ENCODE results near the gene CCDC106.
A peak's percentile ranks its signal among the peaks of the same experiment; 100 is the strongest.

The CCDC106 gene

DNA sequence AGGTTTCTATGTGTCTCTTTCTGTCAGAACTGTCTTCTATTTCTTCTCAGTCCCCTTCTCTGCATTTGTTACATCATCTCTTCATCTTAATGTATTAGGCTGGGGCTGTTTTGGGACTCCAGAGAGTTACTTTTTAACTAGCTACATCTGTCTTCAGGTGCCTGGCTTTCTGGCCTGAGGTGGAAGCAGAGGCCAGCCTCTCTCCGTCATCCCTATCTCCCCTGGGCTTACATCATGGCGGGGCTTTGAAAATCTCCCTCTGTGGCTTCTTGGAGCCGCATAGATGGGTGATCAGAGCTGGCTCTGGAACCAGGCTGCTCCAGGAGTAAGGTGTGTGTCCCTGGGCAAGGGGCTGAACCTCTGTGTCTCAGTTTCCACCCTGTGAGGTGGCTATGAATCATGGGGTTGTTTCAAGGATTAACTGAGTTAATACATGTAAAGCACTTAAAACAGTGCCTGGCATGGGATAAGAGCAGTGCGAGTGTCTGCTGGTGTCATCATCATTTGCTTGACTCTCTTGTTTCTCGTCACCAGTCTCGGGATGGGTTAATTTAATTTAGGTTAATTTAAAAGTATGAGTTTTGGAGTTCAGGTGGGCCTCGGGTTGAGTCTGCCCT is 29.0 kb downstream of the CCDC106 start:
- H3K27me3 Mint-ChIP-seq (ENCODE audit: low read depth, poor library complexity), result no peaks in the 10 kb centered on the region
- peaks cover 48% of the 10 kb centered on the region for H3K4me1 Mint-ChIP-seq
- DNase-seq, result no peak
- H3K27ac Mint-ChIP-seq, result peak overlapping the region; percentile 88
- TF ChIP-seq, protein P1, sequence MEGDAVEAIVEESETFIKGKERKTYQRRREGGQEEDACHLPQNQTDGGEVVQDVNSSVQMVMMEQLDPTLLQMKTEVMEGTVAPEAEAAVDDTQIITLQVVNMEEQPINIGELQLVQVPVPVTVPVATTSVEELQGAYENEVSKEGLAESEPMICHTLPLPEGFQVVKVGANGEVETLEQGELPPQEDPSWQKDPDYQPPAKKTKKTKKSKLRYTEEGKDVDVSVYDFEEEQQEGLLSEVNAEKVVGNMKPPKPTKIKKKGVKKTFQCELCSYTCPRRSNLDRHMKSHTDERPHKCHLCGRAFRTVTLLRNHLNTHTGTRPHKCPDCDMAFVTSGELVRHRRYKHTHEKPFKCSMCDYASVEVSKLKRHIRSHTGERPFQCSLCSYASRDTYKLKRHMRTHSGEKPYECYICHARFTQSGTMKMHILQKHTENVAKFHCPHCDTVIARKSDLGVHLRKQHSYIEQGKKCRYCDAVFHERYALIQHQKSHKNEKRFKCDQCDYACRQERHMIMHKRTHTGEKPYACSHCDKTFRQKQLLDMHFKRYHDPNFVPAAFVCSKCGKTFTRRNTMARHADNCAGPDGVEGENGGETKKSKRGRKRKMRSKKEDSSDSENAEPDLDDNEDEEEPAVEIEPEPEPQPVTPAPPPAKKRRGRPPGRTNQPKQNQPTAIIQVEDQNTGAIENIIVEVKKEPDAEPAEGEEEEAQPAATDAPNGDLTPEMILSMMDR (IDR thresholded peaks at IDR 0.05), result no peak
- H3K4me3 Mint-ChIP-seq, result peak overlapping the region; percentile 98
- H3K36me3 Mint-ChIP-seq (ENCODE audit: low read depth), result peaks cover 37% of the 10 kb centered on the region
- H3K9me3 Mint-ChIP-seq, result no peaks in the 10 kb centered on the region

GRCh38 chr19:55677572-55678028 is 29.6 kb downstream of the CCDC106 start:
- DNase-seq, result no peak
- Mint-ChIP-seq H3K9me3 (no peaks in the 10 kb centered on the region), H3K4me1 (peaks cover 44% of the 10 kb centered on the region), H3K36me3 (ENCODE audit: low read depth) (peaks cover 33% of the 10 kb centered on the region), H3K27ac (peak overlapping the region; percentile 88), H3K27me3 (ENCODE audit: low read depth, poor library complexity) (no peaks in the 10 kb centered on the region), H3K4me3 (peak overlapping the region; percentile 70)
- TF ChIP-seq, protein P1 (IDR thresholded peaks at IDR 0.05), result no peak

GRCh38 chr19:55678121-55678671 is 30.2 kb downstream of the CCDC106 start:
- Mint-ChIP-seq H3K4me3 (no peak overlapping the region), H3K4me1 (peaks cover 41% of the 10 kb centered on the region), H3K9me3 (no peaks in the 10 kb centered on the region), H3K27me3 (ENCODE audit: low read depth, poor library complexity) (peaks cover under 1% of the 10 kb centered on the region), H3K27ac (no peak overlapping the region), H3K36me3 (ENCODE audit: low read depth) (peaks cover 31% of the 10 kb centered on the region)
- no peak for DNase-seq
- TF ChIP-seq, protein P1 (IDR thresholded peaks at IDR 0.05), result no peak

- H3K4me1 Mint-ChIP-seq, result peaks cover 28% of the 10 kb centered on the region
- TF ChIP-seq, protein P1 (IDR thresholded peaks at IDR 0.05), result no peak
- peaks cover 32% of the 10 kb centered on the region for H3K36me3 Mint-ChIP-seq (ENCODE audit: low read depth)
- no peak overlapping the region for H3K27ac Mint-ChIP-seq
- no peak overlapping the region for H3K4me3 Mint-ChIP-seq
- H3K9me3 Mint-ChIP-seq, result no peaks in the 10 kb centered on the region
- H3K27me3 Mint-ChIP-seq (ENCODE audit: low read depth, poor library complexity), result peaks cover 3% of the 10 kb centered on the region
- DNase-seq, result no peak
These were observed 31.6 kb downstream of the CCDC106 start for GRCh38 chr19:55679343-55680257.

DNA sequence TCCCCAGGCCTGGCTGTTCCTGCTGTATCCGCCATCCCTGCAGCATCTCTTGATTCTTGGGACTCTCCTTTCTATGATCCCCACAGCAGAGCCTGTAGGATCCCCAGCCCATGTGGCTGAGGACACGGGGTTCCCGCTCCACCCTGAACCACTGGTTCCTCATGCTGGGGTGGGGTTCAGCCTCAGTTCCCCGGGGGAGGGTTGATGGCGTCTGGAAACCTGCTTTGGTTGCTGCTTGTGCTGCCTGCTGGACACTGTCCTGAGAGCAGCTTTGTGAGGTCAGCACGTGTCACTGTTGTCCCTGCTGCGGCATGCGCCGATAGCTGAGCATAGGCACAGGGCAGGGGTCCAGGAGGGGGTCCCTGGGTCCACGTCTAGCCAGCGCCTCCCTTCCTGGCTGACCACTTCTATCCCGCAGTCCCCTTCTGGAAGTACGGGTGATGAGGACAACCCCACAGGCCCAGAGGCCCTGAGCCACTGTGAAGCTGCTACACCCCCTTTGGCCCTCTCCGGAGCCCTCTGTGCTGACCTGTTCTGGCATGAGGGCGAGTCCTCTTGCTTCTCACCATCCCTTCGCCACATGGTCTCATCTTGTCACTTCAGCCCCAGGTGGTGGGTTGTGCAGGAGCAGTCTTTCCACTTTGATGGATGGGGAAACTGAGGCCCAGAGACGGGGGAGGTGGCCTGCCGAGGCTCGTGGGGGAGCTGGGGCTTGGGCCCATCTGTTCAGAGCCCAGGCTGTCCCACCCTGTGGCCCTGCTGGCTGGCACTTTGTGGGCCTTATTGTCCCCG is 32.5 kb downstream of the CCDC106 start:
- Mint-ChIP-seq H3K4me1 (peaks cover 24% of the 10 kb centered on the region), H3K4me3 (no peak overlapping the region), H3K36me3 (ENCODE audit: low read depth) (peaks cover 32% of the 10 kb centered on the region), H3K27ac (peak overlapping the region; percentile 75), H3K27me3 (ENCODE audit: low read depth, poor library complexity) (peaks cover 3% of the 10 kb centered on the region), H3K9me3 (no peaks in the 10 kb centered on the region)
- TF ChIP-seq, protein P1 (IDR thresholded peaks at IDR 0.05), result no peak
- no peak for DNase-seq
